Measurements from ENCODE around the gene DLGAP1. TPM values are rescaled to one million over a fixed set of nuclear protein-coding genes. Genes with fewer than 3 reads are reported as not detected.

The DLGAP1 gene
- total and polyA plus RNA-seq, 2 of the 8 experiments (the other 6 are each of a cell fraction or from before 2014, with no cell fraction given): 11.8 to 16.9 TPM

DNA sequence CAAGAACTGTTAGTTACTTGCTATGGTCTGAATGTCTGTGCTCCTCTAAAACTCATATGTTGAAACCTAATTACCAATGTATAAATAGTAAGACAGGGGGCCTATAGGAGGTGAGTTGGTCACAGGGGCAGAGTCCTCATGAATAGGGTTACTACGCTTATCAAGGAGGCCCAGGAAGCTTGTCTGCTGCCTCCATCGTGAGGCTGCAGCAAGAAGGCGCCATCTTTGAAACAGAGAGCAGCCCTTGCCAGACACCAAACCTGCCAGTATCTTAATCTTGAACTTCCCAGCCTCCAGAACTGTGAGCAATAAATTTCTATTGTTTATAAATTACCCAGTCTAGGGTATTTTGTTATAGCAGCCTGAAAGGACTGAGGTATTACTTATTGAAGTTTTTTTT lies 926.0 kb downstream of the DLGAP1 start:
- Histone ChIP-seq H3K4ac (replicated peaks; ENCODE audit: insufficient read length, low read depth, low read length) (no peak overlapping the region), H4K8ac (ENCODE audit: extremely low read depth, insufficient read depth, low read length) (no peak overlapping the region), H3K18ac (ENCODE audit: extremely low read depth, low read length) (no peak overlapping the region), H4K5ac (ENCODE audit: insufficient read length, low read depth, low read length) (no peak overlapping the region), H3K36me3 (ENCODE audit: control insufficient read depth in 2 of 4, insufficient read depth in 4 of 4, low read length in 3 of 4) (no peaks in the 10 kb centered on the region), H3K4me3 (ENCODE audit: extremely low read depth in 1 of 4, insufficient read depth in 2 of 4, low read depth in 3 of 4, low read length in 4 of 4) (no peak overlapping the region), H2BK12ac (ENCODE audit: low read depth, low read length) (no peak overlapping the region), H3K79me1 (ENCODE audit: low read depth, low read length) (no peaks in the 10 kb centered on the region), H3K27ac (ENCODE audit: low read depth, low read length) (no peak overlapping the region), H2AFZ (ENCODE audit: low read length) (no peak overlapping the region), H2BK15ac (ENCODE audit: low read length) (no peak overlapping the region), H3K9ac (replicated peaks in 1 of 4; ENCODE audit: extremely low read depth in 1 of 4, low read depth in 3 of 4, low read length in 3 of 4) (no peak overlapping the region), H3K79me2 (ENCODE audit: control insufficient read depth in 1 of 2, insufficient read depth in 2 of 2, low read length in 2 of 2) (no peaks in the 10 kb centered on the region), H4K91ac (replicated peaks; ENCODE audit: insufficient read length, low read length) (no peak overlapping the region), H3K14ac (ENCODE audit: insufficient read length) (no peak overlapping the region), H3K4me1 (replicated peaks in 1 of 4; ENCODE audit: control insufficient read depth in 3 of 4, insufficient read depth in 4 of 4, low read length in 3 of 4) (peaks cover 7 to 24% (median 18%) of the 10 kb centered on the region in 4 experiments), H3K23me2 (ENCODE audit: low read depth, low read length) (no peaks in the 10 kb centered on the region; the same call in 1 of the 2 replicates), H2AK5ac (ENCODE audit: low read depth, low read length) (no peak overlapping the region), H2BK120ac (replicated peaks; ENCODE audit: low read depth, low read length) (no peak overlapping the region), H4K20me1 (replicated peaks in 1 of 2; ENCODE audit: control insufficient read depth in 1 of 2, insufficient read depth in 2 of 2, low read length in 2 of 2) (no peaks in the 10 kb centered on the region), H2BK5ac (ENCODE audit: low read depth, low read length) (no peak overlapping the region), H3K4me2 (ENCODE audit: insufficient read depth in 1 of 2, low read depth in 2 of 2, low read length in 2 of 2) (no peak overlapping the region), H3K56ac (replicated peaks; ENCODE audit: insufficient read length, low read depth, low read length) (no peak overlapping the region), H3K9me3 (ENCODE audit: insufficient read depth in 2 of 2, low read depth in 1 of 2, low read length in 1 of 2) (0 out of 4 replicates have a peak, but pooled peaks cover 0 to 2% of the 10 kb centered on the region in 2 experiments), H3K23ac (ENCODE audit: insufficient read length) (no peak overlapping the region), H3K27me3 (replicated peaks in 1 of 4; ENCODE audit: control insufficient read depth in 3 of 4, extremely low read depth in 1 of 4, insufficient read depth in 3 of 4, low read length in 3 of 4) (no peaks in the 10 kb centered on the region), H2BK20ac (ENCODE audit: low read length) (no peak overlapping the region)
- FAIRE-seq (no peak), DNase-seq (ENCODE audit: low read depth in 1 of 2, low spot score in 2 of 2) (no peak)
- ChIA-PET CTCF (ENCODE audit: partially characterized antibody) (interaction anchor here (0.9 to 1.5 kb wide), 4 partner anchors 11 to 65 kb away, joined by 3 to 6 read pairs (median 3); no protein-coding TSS in a partner anchor), POLR2A (ENCODE audit: partially characterized antibody) (interaction anchor here (0.8 kb wide), 2 partner anchors 81 to 133 kb away, joined by 3 to 4 read pairs; no protein-coding TSS in a partner anchor)
- 87% methylated on average over 3 of the region's 3 CpGs; no CpG with 5 or more reads in 1 of the 2 experiments for WGBS, 2 experiments (ENCODE audit: extremely low coverage in 1 of 2, insufficient coverage in 1 of 2, insufficient read length in 1 of 2, insufficient replicate concordance in 2 of 2, low coverage in 1 of 2, low lambda C conversion rate in 2 of 2, missing lambda C conversion rate in 1 of 2)
- TF ChIP-seq POU5F1 (IDR thresholded peaks at IDR 0.05; ENCODE audit: low read depth, low read length) (no peak), E2F6 (IDR thresholded peaks at IDR 0.05) (no peak), ASH2L (IDR thresholded peaks at IDR 0.05; ENCODE audit: low read length) (no peak), TAF1 (IDR thresholded peaks at IDR 0.05; ENCODE audit: low read depth, low read length) (no peak), NANOG (IDR thresholded peaks at IDR 0.05; ENCODE audit: insufficient read depth, low read depth, low read length, poor library complexity, severe bottlenecking) (no peak), SUZ12 (IDR thresholded peaks at IDR 0.05; ENCODE audit: low read length) (no peak), FOSL1 (IDR thresholded peaks at IDR 0.05; ENCODE audit: insufficient read depth, low read depth, low read length) (no peak), RBBP5 (IDR thresholded peaks at IDR 0.05; ENCODE audit: borderline replicate concordance, low read depth, low read length) (no peak), POLR2A (IDR thresholded peaks at IDR 0.05; ENCODE audit: control extremely low read depth in 1 of 2, low read depth in 2 of 2, low read length in 2 of 2) (no peak), TBP (IDR thresholded peaks at IDR 0.05; ENCODE audit: low read depth, low read length) (no peak), SRF (IDR thresholded peaks at IDR 0.05; ENCODE audit: low read depth, low read length) (no peak), ATF2 (IDR thresholded peaks at IDR 0.05; ENCODE audit: low read length) (no peak)
